ENCODE results near the gene CDK18. TPM values are rescaled to one million over a fixed set of nuclear protein-coding genes. Genes with fewer than 3 reads are reported as not detected.

The CDK18 gene
- polyA plus RNA-seq, 1 donor (not counting 4 experiments of a cell fraction or from before 2014, with no cell fraction given): 10.9 TPM

DNA sequence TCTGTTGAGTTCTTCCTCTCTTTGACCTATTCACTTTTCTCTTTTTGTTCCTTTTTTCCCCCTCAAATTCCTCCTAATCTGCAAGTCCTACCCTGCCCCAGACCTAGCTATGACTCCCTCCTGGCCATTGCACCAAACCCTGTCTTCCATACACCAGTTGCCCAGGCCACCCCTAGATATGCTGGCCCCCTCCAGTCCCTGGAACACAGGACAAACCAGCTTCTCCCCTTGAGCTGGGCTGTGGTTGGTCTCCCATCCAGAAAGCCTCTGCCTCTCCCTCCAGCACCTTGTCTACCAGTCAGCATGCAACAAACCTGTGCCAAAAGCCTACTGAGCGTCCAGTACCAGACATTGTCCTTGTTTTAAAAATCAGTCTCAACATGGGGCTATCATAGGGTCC lies 68.0 kb downstream of the CDK18 start:
- DNase-seq (ENCODE audit: low read depth, low spot score): no peak
- H4K20me1 ChIP-seq (ENCODE audit: control insufficient read depth, extremely low read depth, insufficient read depth, low read length): no peaks in the 10 kb centered on the region
- no peak for FAIRE-seq
- no peak overlapping the region for H3K27ac ChIP-seq (ENCODE audit: control insufficient read depth, insufficient read depth, low read length)
- TF ChIP-seq, protein P1, sequence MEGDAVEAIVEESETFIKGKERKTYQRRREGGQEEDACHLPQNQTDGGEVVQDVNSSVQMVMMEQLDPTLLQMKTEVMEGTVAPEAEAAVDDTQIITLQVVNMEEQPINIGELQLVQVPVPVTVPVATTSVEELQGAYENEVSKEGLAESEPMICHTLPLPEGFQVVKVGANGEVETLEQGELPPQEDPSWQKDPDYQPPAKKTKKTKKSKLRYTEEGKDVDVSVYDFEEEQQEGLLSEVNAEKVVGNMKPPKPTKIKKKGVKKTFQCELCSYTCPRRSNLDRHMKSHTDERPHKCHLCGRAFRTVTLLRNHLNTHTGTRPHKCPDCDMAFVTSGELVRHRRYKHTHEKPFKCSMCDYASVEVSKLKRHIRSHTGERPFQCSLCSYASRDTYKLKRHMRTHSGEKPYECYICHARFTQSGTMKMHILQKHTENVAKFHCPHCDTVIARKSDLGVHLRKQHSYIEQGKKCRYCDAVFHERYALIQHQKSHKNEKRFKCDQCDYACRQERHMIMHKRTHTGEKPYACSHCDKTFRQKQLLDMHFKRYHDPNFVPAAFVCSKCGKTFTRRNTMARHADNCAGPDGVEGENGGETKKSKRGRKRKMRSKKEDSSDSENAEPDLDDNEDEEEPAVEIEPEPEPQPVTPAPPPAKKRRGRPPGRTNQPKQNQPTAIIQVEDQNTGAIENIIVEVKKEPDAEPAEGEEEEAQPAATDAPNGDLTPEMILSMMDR (optimal IDR thresholded peaks at IDR 0.05 in 1 of 3, IDR thresholded peaks at IDR 0.05 in 1 of 3, conservative IDR thresholded peaks at IDR 0.05 in 1 of 3; ENCODE audit: extremely low read depth in 1 of 3, insufficient read depth in 2 of 3, low read length in 3 of 3): no peak
- TF ChIP-seq EZH2 (IDR thresholded peaks at IDR 0.05; ENCODE audit: low read length): no peak
- H3K36me3 ChIP-seq (ENCODE audit: control insufficient read depth in 2 of 2, extremely low read depth in 1 of 2, insufficient read depth in 2 of 2, low read length in 2 of 2): no peaks in the 10 kb centered on the region
- no peak overlapping the region for H3K4me3 ChIP-seq (ENCODE audit: control insufficient read depth in 2 of 3, extremely low read depth in 1 of 3, insufficient read depth in 2 of 3, low read depth in 1 of 3, low read length in 3 of 3)
- peaks cover 64% of the 10 kb centered on the region for H3K27me3 ChIP-seq (ENCODE audit: control insufficient read depth, extremely low read depth, insufficient read depth, low read length)
- no peak overlapping the region for H3K9ac ChIP-seq (ENCODE audit: control insufficient read depth, extremely low read depth, insufficient read depth, low read length)
- H3K9me1 ChIP-seq (ENCODE audit: control insufficient read depth, extremely low read depth, insufficient read depth, low read length): no peaks in the 10 kb centered on the region
- no peak overlapping the region for H2AFZ ChIP-seq (ENCODE audit: control insufficient read depth, low read length)
- H3K4me1 ChIP-seq (ENCODE audit: control insufficient read depth, extremely low read depth, insufficient read depth, low read length): no peaks in the 10 kb centered on the region
- no peaks in the 10 kb centered on the region for H3K9me3 ChIP-seq (ENCODE audit: control insufficient read depth, low read depth, low read length)
- H3K4me2 ChIP-seq (ENCODE audit: control insufficient read depth, extremely low read depth, insufficient read depth, low read depth, low read length): no peak overlapping the region
- no peaks in the 10 kb centered on the region for H3K79me2 ChIP-seq (ENCODE audit: control insufficient read depth, insufficient read depth, low read length)
- dilution Hi-C loops (cut with MboI; ENCODE audit: extremely low pct_ligation_motif_present, low sequenced_read_pairs): no loop called here

DNA sequence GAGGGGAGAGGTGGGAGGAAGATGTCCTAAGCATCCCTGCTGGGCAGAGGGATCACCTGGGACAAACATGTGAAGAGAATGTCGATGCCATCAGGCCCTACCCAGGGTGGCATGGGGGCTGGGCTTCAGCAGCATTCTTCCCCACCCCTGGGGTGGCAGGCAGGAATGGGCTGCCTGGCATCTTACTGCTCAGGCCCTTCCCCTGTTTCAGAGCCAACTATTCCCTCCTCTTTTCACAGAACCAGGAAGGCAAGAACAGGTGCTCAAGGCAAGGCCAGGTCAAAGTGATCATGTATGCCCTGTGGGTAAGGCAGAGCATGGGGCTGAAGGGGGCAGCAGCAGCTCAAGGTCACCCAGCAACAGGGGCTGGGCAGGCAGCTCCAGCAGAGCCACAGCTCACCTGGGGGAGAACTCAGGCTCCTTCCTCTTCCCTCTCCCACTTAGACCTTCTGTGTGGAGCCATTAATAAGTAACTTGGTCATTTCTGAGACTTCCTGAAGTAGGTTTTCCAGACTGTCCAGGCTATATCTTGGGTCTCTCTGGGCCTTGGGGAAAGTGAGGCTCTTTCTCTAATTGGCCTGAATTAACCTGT lies 70.9 kb downstream of the CDK18 start:
- peaks cover 59% of the 10 kb centered on the region for H3K27me3 ChIP-seq (ENCODE audit: control insufficient read depth, extremely low read depth, insufficient read depth, low read length)
- FAIRE-seq: no peak
- DNase-seq (ENCODE audit: low read depth, low spot score): no peak
- H3K4me3 ChIP-seq (ENCODE audit: control insufficient read depth in 2 of 3, extremely low read depth in 1 of 3, insufficient read depth in 2 of 3, low read depth in 1 of 3, low read length in 3 of 3): no peak overlapping the region
- no peak overlapping the region for H3K27ac ChIP-seq (ENCODE audit: control insufficient read depth, insufficient read depth, low read length)
- TF ChIP-seq, protein P1 (optimal IDR thresholded peaks at IDR 0.05 in 1 of 3, IDR thresholded peaks at IDR 0.05 in 1 of 3, conservative IDR thresholded peaks at IDR 0.05 in 1 of 3; ENCODE audit: extremely low read depth in 1 of 3, insufficient read depth in 2 of 3, low read length in 3 of 3): no peak
- no peak for TF ChIP-seq EZH2 (IDR thresholded peaks at IDR 0.05; ENCODE audit: low read length)
- no peaks in the 10 kb centered on the region for H3K9me3 ChIP-seq (ENCODE audit: control insufficient read depth, low read depth, low read length)
- H2AFZ ChIP-seq (ENCODE audit: control insufficient read depth, low read length): no peak overlapping the region
- H4K20me1 ChIP-seq (ENCODE audit: control insufficient read depth, extremely low read depth, insufficient read depth, low read length): no peaks in the 10 kb centered on the region
- H3K9me1 ChIP-seq (ENCODE audit: control insufficient read depth, extremely low read depth, insufficient read depth, low read length): no peaks in the 10 kb centered on the region
- H3K9ac ChIP-seq (ENCODE audit: control insufficient read depth, extremely low read depth, insufficient read depth, low read length): no peak overlapping the region
- no peaks in the 10 kb centered on the region for H3K79me2 ChIP-seq (ENCODE audit: control insufficient read depth, insufficient read depth, low read length)
- H3K36me3 ChIP-seq (ENCODE audit: control insufficient read depth in 2 of 2, extremely low read depth in 1 of 2, insufficient read depth in 2 of 2, low read length in 2 of 2): no peaks in the 10 kb centered on the region
- dilution Hi-C loops (cut with MboI; ENCODE audit: extremely low pct_ligation_motif_present, low sequenced_read_pairs): no loop called here
- H3K4me2 ChIP-seq (ENCODE audit: control insufficient read depth, extremely low read depth, insufficient read depth, low read depth, low read length): no peak overlapping the region
- H3K4me1 ChIP-seq (ENCODE audit: control insufficient read depth, extremely low read depth, insufficient read depth, low read length): no peaks in the 10 kb centered on the region

All from keratinocyte (primary cell).